Upper lobe of left lung (tissue), 6 donors: Measurements from ENCODE around the gene PRXL2B. TPM values are rescaled to one million over a fixed set of nuclear protein-coding genes. Genes with fewer than 3 reads are reported as not detected.
A peak's percentile ranks its signal among the peaks of the same experiment; 100 is the strongest.

Source experiments
- ATAC-seq, 2 donors: fragments of 200-7000 bp; cut with Tn5 transposase; one replicate each; pipeline ENCODE4 v1.9.1; 2022; ENCODE audit warnings: mild to moderate bottlenecking in 2 of 2, moderate library complexity in 2 of 2; ENCODE audit not compliant: low FRiP score in 2 of 2
- DNase-seq, 2 donors: peaks; one replicate each; pipeline ENCODE4 v3.0.0-alpha.2; 2019 to 2020
- H3K27ac ChIP-seq, 4 donors: fragments of 200-600 bp; sonication (generic); one replicate each; pipeline ENCODE4 v1.5.1; 2016 to 2019
- H3K27me3 ChIP-seq, 4 donors: fragments of 200-600 bp; sonication (generic); one replicate each; pipeline ENCODE4 v1.5.1; 2017 to 2019
- H3K36me3 ChIP-seq, 4 donors: fragments of 200-600 bp; sonication (generic); one replicate each; pipeline ENCODE4 v1.5.1; 2016 to 2019
- H3K4me1 ChIP-seq, 4 donors: fragments of 200-600 bp; sonication (generic); one replicate each; pipeline ENCODE4 v1.5.1; 2018 to 2019
- H3K4me3 ChIP-seq, 4 donors: fragments of 200-600 bp; sonication (generic); one replicate each; pipeline ENCODE4 v1.5.1; 2017 to 2019; ENCODE audit warnings: mild to moderate bottlenecking in 2 of 4, moderate library complexity in 1 of 4
- H3K9me3 ChIP-seq, 4 donors: fragments of 200-600 bp; sonication (generic); one replicate each; pipeline ENCODE4 v1.5.1; 2018 to 2019
- CTCF ChIP-seq, 6 experiments: fragments of 450-650 bp in 4 of 6; fragments of 200-600 bp in 2 of 6; sonication (generic) in 2 of 6; IDR thresholded peaks; one replicate each; pipeline ENCODE4 v1.5.1; 2016 to 2019; ENCODE audit warnings: antibody characterized with exemption in 6 of 6
- EP300 ChIP-seq, 4 donors: sonication (generic); formaldehyde crosslinking; IDR thresholded peaks; one replicate each; pipeline ENCODE4 v1.5.1; 2017; ENCODE audit warnings: antibody characterized with exemption in 4 of 4, control low read depth in 2 of 4
- POLR2A ChIP-seq, 4 donors: fragments of 450-650 bp; IDR thresholded peaks; one replicate each; pipeline ENCODE4 v1.5.1; 2016 to 2017; ENCODE audit warnings: antibody characterized with exemption in 4 of 4, mild to moderate bottlenecking in 2 of 4
- POLR2AphosphoS5 ChIP-seq, 2 donors: sonication (generic); formaldehyde crosslinking; IDR thresholded peaks; one replicate each; pipeline ENCODE4 v1.5.1; 2017; ENCODE audit warnings: antibody characterized with exemption in 2 of 2
- WGBS, 2 donors: methylation state at CpG; one replicate each; pipeline ENCODE4 v1.1.5; 2017 to 2018; 5-methylcytosine and 5-hydroxymethylcytosine counted together
- total RNA-seq, 6 donors: library from RNA; depleted of rRNA in 4 of 6; stranded (reverse); fragments of >200 nt in 4 of 6; gene quantifications; one replicate each; pipeline versions ENCODE4 v1.1.0 to v1.2.1, GENCODE V29; 2016 to 2021
- donor health status: DM: no; HTN: no; CAD: no; lungs with moderate emphysema.
- donor health status: DM: no; HTN: yes; CAD: no; lungs with severe emphysema.

Gene PRXL2B
- total RNA-seq, 6 donors from 2014 or later: 10.5 to 34.2 (median 22.0) TPM

GRCh38 chr1:2602866-2603520, 16.4 kb downstream of the PRXL2B start:
- TF ChIP-seq POLR2AphosphoS5 (IDR thresholded peaks at IDR 0.05) (no peak), EP300 (IDR thresholded peaks at IDR 0.05) (no peak), CTCF (IDR thresholded peaks at IDR 0.05) (no peak), POLR2A (IDR thresholded peaks at IDR 0.05) (no peak)
- DNase-seq (peak in 1 of 2 donors; percentile 58), ATAC-seq (no peak)
- Histone ChIP-seq H3K4me3 (no peak overlapping the region), H3K27ac (no peak overlapping the region), H3K36me3 (no peaks in the 10 kb centered on the region), H3K9me3 (peaks cover 0 to 4% (median 0%) of the 10 kb centered on the region in 4 donors), H3K4me1 (peaks cover 0 to 8% (median 0%) of the 10 kb centered on the region in 4 donors), H3K27me3 (no peaks in the 10 kb centered on the region)
- 86 to 87% methylated on average over 11 to 17 of the region's 18 CpGs for WGBS, 2 donors

GRCh38 chr1:2603521-2604155, 17.1 kb downstream of the PRXL2B start:
- Histone ChIP-seq H3K27me3 (no peaks in the 10 kb centered on the region), H3K36me3 (no peaks in the 10 kb centered on the region), H3K27ac (no peak overlapping the region), H3K4me3 (no peak overlapping the region), H3K9me3 (peaks cover 0 to under 1% (median 0%) of the 10 kb centered on the region in 4 donors), H3K4me1 (peaks cover 0 to 11% (median 0%) of the 10 kb centered on the region in 4 donors)
- TF ChIP-seq EP300 (IDR thresholded peaks at IDR 0.05) (no peak), CTCF (IDR thresholded peaks at IDR 0.05) (no peak)
- DNase-seq (peak in 1 of 2 donors; percentile 71), ATAC-seq (no peak)
- WGBS, 2 donors: 75% methylated on average over 23 of the region's 25 CpGs; no CpG with 5 or more reads in 1 of the 2 donors

GRCh38 chr1:2604156-2604843, 17.7 kb downstream of the PRXL2B start:
- no peaks in the 10 kb centered on the region for H3K27me3 ChIP-seq
- H3K36me3 ChIP-seq: no peaks in the 10 kb centered on the region
- peaks cover 0 to 11% (median 0%) of the 10 kb centered on the region in 4 donors for H3K4me1 ChIP-seq
- no peak overlapping the region for H3K4me3 ChIP-seq
- DNase-seq (peak in 1 of 2 donors; percentile 71), ATAC-seq (no peak)
- H3K27ac ChIP-seq: no peak overlapping the region
- WGBS, 2 donors: 87% methylated on average over 19 of the region's 19 CpGs; no CpG with 5 or more reads in 1 of the 2 donors
- no peaks in the 10 kb centered on the region for H3K9me3 ChIP-seq
- TF ChIP-seq POLR2AphosphoS5 (IDR thresholded peaks at IDR 0.05) (no peak), POLR2A (IDR thresholded peaks at IDR 0.05) (no peak), CTCF (IDR thresholded peaks at IDR 0.05) (no peak), EP300 (IDR thresholded peaks at IDR 0.05) (no peak)

GRCh38 chr1:2604844-2605508, 18.4 kb downstream of the PRXL2B start:
- Histone ChIP-seq H3K4me3 (no peak overlapping the region), H3K4me1 (peaks cover 0 to 11% (median 0%) of the 10 kb centered on the region in 4 donors), H3K36me3 (no peaks in the 10 kb centered on the region), H3K27ac (no peak overlapping the region), H3K27me3 (no peaks in the 10 kb centered on the region), H3K9me3 (no peaks in the 10 kb centered on the region)
- 86 to 87% methylated on average over 10 to 14 of the region's 14 CpGs for WGBS, 2 donors
- ATAC-seq (no peak), DNase-seq (peak in 1 of 2 donors; percentile 47)
- no peak for TF ChIP-seq EP300 (IDR thresholded peaks at IDR 0.05)
- TF ChIP-seq CTCF (IDR thresholded peaks at IDR 0.05): no peak
- TF ChIP-seq POLR2A (IDR thresholded peaks at IDR 0.05): no peak
- no peak for TF ChIP-seq POLR2AphosphoS5 (IDR thresholded peaks at IDR 0.05)
